H1 (cell line): ENCODE measurements around the gene USP24. TPM values are rescaled to one million over a fixed set of nuclear protein-coding genes. Genes with fewer than 3 reads are reported as not detected.

Experiments used
- CTCF ChIA-PET: fragments of 300-600 bp; sonication (Branson Sonifier 250); formaldehyde crosslinking; loops from one replicate; lab custom pipeline; 2021; ENCODE audit not compliant: partially characterized antibody; lab: Charles Lee
- POLR2A ChIA-PET: fragments of 300-600 bp; sonication (Branson Sonifier 250); formaldehyde crosslinking; loops from one replicate; lab custom pipeline; 2021; ENCODE audit warnings: inconsistent platforms; ENCODE audit not compliant: partially characterized antibody; lab: Charles Lee
- DNase-seq, 2 experiments: peaks; one replicate each; pipeline versions ENCODE4 v3.0.0 to v3.0.0-alpha.2; 2010 to 2022; ENCODE audit warnings: low spot score in 2 of 2, low read depth in 1 of 2, mixed read lengths in 1 of 2
- FAIRE-seq: peaks from 2 replicates; lab custom pipeline; 2011; peaks lifted over from hg19 to GRCh38; lab: Jason Lieb, UNC
- H2AFZ ChIP-seq: 2 replicates; pipeline ENCODE4 v1.8.1; 2012; ENCODE audit warnings: low read length, inconsistent platforms
- H2AK5ac ChIP-seq: 2 replicates; pipeline ENCODE4 v1.6.1; 2013; ENCODE audit warnings: low read depth, low read length
- H2BK120ac ChIP-seq: replicated peaks from 2 replicates; pipeline ENCODE3; 2013; ENCODE audit warnings: low read depth, low read length, inconsistent platforms
- H2BK12ac ChIP-seq: 2 replicates; pipeline ENCODE4 v1.6.1; 2013; ENCODE audit warnings: low read depth, low read length
- H2BK15ac ChIP-seq: 2 replicates; pipeline ENCODE4 v1.6.1; 2013; ENCODE audit warnings: low read length
- H2BK20ac ChIP-seq: 2 replicates; pipeline ENCODE4 v1.6.1; 2013; ENCODE audit warnings: low read length
- H2BK5ac ChIP-seq: 2 replicates; pipeline ENCODE4 v1.6.1; 2013; ENCODE audit warnings: low read depth, low read length
- H3K14ac ChIP-seq: 2 replicates; pipeline ENCODE4 v1.6.1; 2013; ENCODE audit warnings: inconsistent platforms; ENCODE audit not compliant: insufficient read length
- H3K18ac ChIP-seq: 2 replicates; pipeline ENCODE4 v1.6.1; 2013; ENCODE audit warnings: low read length; ENCODE audit errors: extremely low read depth
- H3K23ac ChIP-seq: 2 replicates; pipeline ENCODE4 v1.6.1; 2013; ENCODE audit warnings: inconsistent platforms; ENCODE audit not compliant: insufficient read length
- H3K23me2 ChIP-seq: 2 replicates; pipeline ENCODE4 v1.6.1; 2013; ENCODE audit warnings: low read depth, low read length
- H3K27ac ChIP-seq: 2 replicates; pipeline ENCODE4 v1.6.1; 2011; ENCODE audit warnings: low read depth, low read length, inconsistent platforms
- H3K27me3 ChIP-seq, 4 experiments: replicated peaks in 1 of 4; 1 replicate in 1 of 4; 2 replicates in 3 of 4; pipeline versions ENCODE4 v1.6.1 to v1.8.1; 2011 to 2013; ENCODE audit warnings: low read length in 3 of 4, mild to moderate bottlenecking in 3 of 4, inconsistent platforms in 2 of 4, mixed read lengths in 2 of 4, moderate library complexity in 1 of 4; ENCODE audit not compliant: control insufficient read depth in 3 of 4, insufficient read depth in 3 of 4; ENCODE audit errors: extremely low read depth in 1 of 4
- H3K36me3 ChIP-seq, 4 experiments: 2 replicates each; pipeline versions ENCODE4 v1.6.1 to v1.8.1; 2011 to 2013; ENCODE audit warnings: mild to moderate bottlenecking in 4 of 4, low read length in 3 of 4, moderate library complexity in 2 of 4, control low read depth in 1 of 4, inconsistent platforms in 1 of 4; ENCODE audit not compliant: insufficient read depth in 4 of 4, control insufficient read depth in 2 of 4
- H3K4ac ChIP-seq: replicated peaks from 2 replicates; pipeline ENCODE3; 2013; ENCODE audit warnings: low read length, low read depth, mixed read lengths, inconsistent platforms; ENCODE audit not compliant: insufficient read length
- H3K4me1 ChIP-seq, 4 experiments: replicated peaks in 1 of 4; 1 replicate in 1 of 4; 2 replicates in 3 of 4; pipeline versions ENCODE4 v1.6.1 to v1.8.1; 2011 to 2013; ENCODE audit warnings: low read length in 3 of 4, inconsistent platforms in 2 of 4, mixed read lengths in 1 of 4; ENCODE audit not compliant: insufficient read depth in 4 of 4, control insufficient read depth in 3 of 4
- H3K4me2 ChIP-seq, 2 experiments: 2 replicates each; pipeline versions ENCODE4 v1.6.1 to v1.8.1; 2011 to 2013; ENCODE audit warnings: low read depth in 2 of 2, low read length in 2 of 2, control low read depth in 1 of 2, inconsistent platforms in 1 of 2, mild to moderate bottlenecking in 1 of 2; ENCODE audit not compliant: insufficient read depth in 1 of 2
- H3K4me3 ChIP-seq, 4 experiments: fragments of 200-600, 300-600 bp in 1 of 4; sonication (generic), shearing (Covaris generic), sonication (Bioruptor Twin) in 1 of 4; 2 replicates each; pipeline versions ENCODE4 v1.5.1 to v1.8.1; 2011 to 2016; ENCODE audit warnings: low read length in 4 of 4, low read depth in 3 of 4, control low read depth in 2 of 4, inconsistent platforms in 2 of 4, mild to moderate bottlenecking in 2 of 4, mixed read lengths in 1 of 4, moderate library complexity in 1 of 4; ENCODE audit not compliant: insufficient read depth in 2 of 4; ENCODE audit errors: extremely low read depth in 1 of 4
- H3K56ac ChIP-seq: replicated peaks from 2 replicates; pipeline ENCODE3; 2013; ENCODE audit warnings: low read depth, mild to moderate bottlenecking, mixed read lengths, low read length, inconsistent platforms; ENCODE audit not compliant: insufficient read length
- H3K79me1 ChIP-seq: 2 replicates; pipeline ENCODE4 v1.6.1; 2013; ENCODE audit warnings: low read depth, low read length, control low read depth
- H3K79me2 ChIP-seq, 2 experiments: 2 replicates each; pipeline versions ENCODE4 v1.6.1 to v1.8.1; 2012 to 2013; ENCODE audit warnings: low read length in 2 of 2, mild to moderate bottlenecking in 2 of 2, inconsistent platforms in 1 of 2; ENCODE audit not compliant: insufficient read depth in 2 of 2, control insufficient read depth in 1 of 2
- H3K9ac ChIP-seq, 4 experiments: replicated peaks in 1 of 4; 1 replicate in 1 of 4; 2 replicates in 3 of 4; pipeline versions ENCODE4 v1.6.1 to v1.8.1; 2011 to 2013; ENCODE audit warnings: low read depth in 3 of 4, low read length in 3 of 4, control low read depth in 2 of 4, mild to moderate bottlenecking in 2 of 4, moderate library complexity in 2 of 4, inconsistent platforms in 1 of 4; ENCODE audit errors: extremely low read depth in 1 of 4
- H3K9me3 ChIP-seq, 2 experiments: 2 replicates each; pipeline versions ENCODE4 v1.6.1 to v1.8.1; 2012 to 2013; ENCODE audit warnings: mild to moderate bottlenecking in 2 of 2, moderate library complexity in 2 of 2, control low read depth in 1 of 2, inconsistent platforms in 1 of 2, low read depth in 1 of 2, low read length in 1 of 2, mixed read lengths in 1 of 2; ENCODE audit not compliant: insufficient read depth in 2 of 2
- H4K20me1 ChIP-seq, 2 experiments: replicated peaks in 1 of 2; 2 replicates each; pipeline versions ENCODE3 to v1.8.1; 2011 to 2013; ENCODE audit warnings: inconsistent platforms in 2 of 2, low read length in 2 of 2, mild to moderate bottlenecking in 1 of 2; ENCODE audit not compliant: insufficient read depth in 2 of 2, control insufficient read depth in 1 of 2
- H4K5ac ChIP-seq: 2 replicates; pipeline ENCODE4 v1.6.1; 2013; ENCODE audit warnings: low read length, low read depth, mixed read lengths, inconsistent platforms; ENCODE audit not compliant: insufficient read length
- H4K8ac ChIP-seq: 2 replicates; pipeline ENCODE4 v1.8.0; 2013; ENCODE audit warnings: mild to moderate bottlenecking, moderate library complexity, low read length, inconsistent platforms; ENCODE audit not compliant: insufficient read depth; ENCODE audit errors: extremely low read depth
- H4K91ac ChIP-seq: replicated peaks from 2 replicates; pipeline ENCODE3; 2013; ENCODE audit warnings: low read length, mixed read lengths, inconsistent platforms; ENCODE audit not compliant: insufficient read length
- EGR1 ChIP-seq: IDR thresholded peaks from 2 replicates; pipeline ENCODE4 v1.6.1; 2011; ENCODE audit warnings: low read depth, low read length, borderline replicate concordance
- RFX5 ChIP-seq: IDR thresholded peaks from 2 replicates; pipeline ENCODE4 v1.6.1; 2011; ENCODE audit warnings: low read depth, low read length, improper control_type of control experiment, borderline replicate concordance
- SIN3A ChIP-seq, 2 experiments: IDR thresholded peaks in 1 of 2; conservative IDR thresholded peaks in 1 of 2; 2 replicates each; pipeline ENCODE4 v1.6.1; 2011 to 2012; ENCODE audit warnings: low read length in 2 of 2, improper control_type of control experiment in 1 of 2, low read depth in 1 of 2, mild to moderate bottlenecking in 1 of 2
- WGBS, 2 experiments: shearing (Covaris generic) in 1 of 2; methylation state at CpG; one replicate each; pipeline versions ENCODE4 v1.1.6 to v1.1.7; 2013 to 2015; ENCODE audit warnings: low lambda C conversion rate in 2 of 2, mixed read lengths in 2 of 2, inconsistent platforms in 1 of 2, low coverage in 1 of 2, missing lambda C conversion rate in 1 of 2; ENCODE audit not compliant: insufficient replicate concordance in 2 of 2, insufficient coverage in 1 of 2, insufficient read length in 1 of 2; ENCODE audit errors: extremely low coverage in 1 of 2, missing lambda C conversion rate in 1 of 2; 5-methylcytosine and 5-hydroxymethylcytosine counted together
- polyA plus RNA-seq, 7 experiments: library from polyadenylated mRNA; depleted of rRNA in 3 of 7; stranded (reverse) in 5 of 7; unstranded in 2 of 7; fragments of >200 nt in 5 of 7; fragments of 200-250 nt in 2 of 7; gene quantifications; 1 replicate in 5 of 7; 2 replicates in 1 of 7; 4 replicates in 1 of 7; pipeline versions ENCODE4 v1.2.1 to v1.2.3, GENCODE V29; 2011 to 2013; ENCODE audit warnings: missing spikeins in 2 of 7, mixed read lengths in 2 of 7
- total RNA-seq: library from RNA; stranded (reverse); fragmentation: NEBNext Ultra II Directional; extraction: Animal tissue kit (Norgen Biotek cat#: 25700); gene quantifications from 2 replicates; pipeline ENCODE4 v1.2.1, GENCODE V29; 2021

USP24 gene
- total and polyA plus RNA-seq, 2 of the 8 experiments (the other 6 are each of a cell fraction or from before 2014, with no cell fraction given): 11.1 to 34.6 TPM

GRCh38 chr1:55203064-55203463 is 12.1 kb downstream of the USP24 start:
- Histone ChIP-seq H2BK120ac (no peak overlapping the region), H3K4ac (no peak overlapping the region), H3K9ac (no peak overlapping the region), H3K4me2 (no peak overlapping the region), H2AK5ac (no peak overlapping the region), H3K79me2 (peaks cover 0 to 78% of the 10 kb centered on the region in 2 experiments; a peak in 2 of 4 replicates), H3K23ac (no peak overlapping the region), H3K14ac (no peak overlapping the region), H3K27ac (no peak overlapping the region), H3K23me2 (no peaks in the 10 kb centered on the region), H4K20me1 (peaks cover 4 to 9% of the 10 kb centered on the region in 2 experiments), H3K4me3 (no peak overlapping the region), H4K91ac (no peak overlapping the region), H2AFZ (no peak overlapping the region), H3K9me3 (no peaks in the 10 kb centered on the region; a peak in 1 of 4 replicates), H3K79me1 (peaks cover 4% of the 10 kb centered on the region), H3K56ac (no peak overlapping the region), H3K4me1 (peaks cover 0 to 3% (median 1%) of the 10 kb centered on the region in 4 experiments; a peak in 2 of 7 replicates), H3K36me3 (peaks cover 0 to 3% (median 0%) of the 10 kb centered on the region in 4 experiments; a peak in 1 of 8 replicates), H2BK12ac (no peak overlapping the region), H2BK5ac (no peak overlapping the region), H2BK15ac (no peak overlapping the region), H4K5ac (no peak overlapping the region), H3K18ac (no peak overlapping the region), H2BK20ac (no peak overlapping the region), H3K27me3 (no peaks in the 10 kb centered on the region), H4K8ac (no peak overlapping the region)
- ChIA-PET POLR2A (interaction anchor here (1.9 kb wide), 1 partner anchor 11 kb away, joined by 9 read pairs; the partner anchor contains the start of gene USP24), CTCF (no interaction called here)
- 90% methylated on average over 2 of the region's 2 CpGs; no CpG with 5 or more reads in 1 of the 2 experiments for WGBS, 2 experiments
- FAIRE-seq (no peak), DNase-seq (no peak)
- TF ChIP-seq RFX5 (no peak), EGR1 (no peak), SIN3A (conservative IDR thresholded peaks at IDR 0.05 in 1 of 2, IDR thresholded peaks at IDR 0.05 in 1 of 2; ENCODE audit: low read depth in 1 of 2, low read length in 2 of 2) (no peak)
